Vagina (tissue), 2 donors: ENCODE measurements around the gene DNAH1. TPM values are rescaled to one million over a fixed set of nuclear protein-coding genes. Genes with fewer than 3 reads are reported as not detected.

Source experiments
- DNase-seq, 2 donors: peaks; one replicate each; pipeline ENCODE4 v3.0.0-alpha.2; 2017; ENCODE audit errors: extremely low spot score in 2 of 2
- H3K27ac ChIP-seq: fragments of 200-600 bp; sonication (generic); one replicate; pipeline ENCODE4 v1.5.1; 2019
- H3K27me3 ChIP-seq: fragments of 200-600 bp; sonication (generic); one replicate; pipeline ENCODE4 v1.5.1; 2019
- H3K36me3 ChIP-seq, 2 donors: fragments of 200-600 bp; sonication (generic); one replicate each; pipeline ENCODE4 v1.5.1; 2017 to 2019
- H3K4me1 ChIP-seq: fragments of 200-600 bp; sonication (generic); one replicate; pipeline ENCODE4 v1.5.1; 2019
- H3K4me3 ChIP-seq, 2 donors: fragments of 200-600 bp; sonication (generic); 1 replicate in 1 of 2; 2 replicates in 1 of 2; pipeline ENCODE4 v1.5.1; 2016 to 2019
- H3K9me3 ChIP-seq: fragments of 200-600 bp; sonication (generic); one replicate; pipeline ENCODE4 v1.5.1; 2019
- CTCF ChIP-seq, 3 experiments: fragments of 450-650 bp in 2 of 3; fragments of 200-600 bp in 1 of 3; sonication (generic) in 1 of 3; IDR thresholded peaks; one replicate each; pipeline ENCODE4 v1.5.1; 2017 to 2019; ENCODE audit warnings: antibody characterized with exemption in 3 of 3, mild to moderate bottlenecking in 2 of 3, moderate library complexity in 2 of 3
- POLR2A ChIP-seq, 2 donors: fragments of 450-650 bp; IDR thresholded peaks; one replicate each; pipeline ENCODE4 v1.6.1; 2017; ENCODE audit warnings: antibody characterized with exemption in 2 of 2, mild to moderate bottlenecking in 2 of 2, moderate library complexity in 2 of 2
- POLR2AphosphoS5 ChIP-seq, 2 donors: sonication (generic); formaldehyde crosslinking; IDR thresholded peaks; one replicate each; pipeline ENCODE4 v1.9.0; 2017; ENCODE audit warnings: antibody characterized with exemption in 2 of 2, mild to moderate bottlenecking in 2 of 2, low read depth in 1 of 2; ENCODE audit not compliant: insufficient read depth in 1 of 2
- intact Hi-C: fragments of 100-400 bp; cut with DNase I; formaldehyde crosslinking; loops from one replicate; pipeline ENCODE4 v1.15.1; 2023
- total RNA-seq: library from RNA; depleted of rRNA; stranded (reverse); fragments of >200 nt; gene quantifications from one replicate; pipeline ENCODE4 v1.2.3, GENCODE V29; 2016

Gene DNAH1
- total RNA-seq, 1 donor from 2014 or later: 12.3 TPM

- Histone ChIP-seq H3K4me3 (peak overlapping the region; percentile 1 to 6), H3K36me3 (peaks cover 0 to 6% of the 10 kb centered on the region in 2 donors), H3K9me3 (no peaks in the 10 kb centered on the region), H3K4me1 (peaks cover 14% of the 10 kb centered on the region), H3K27me3 (no peaks in the 10 kb centered on the region), H3K27ac (no peak overlapping the region)
- no peak for DNase-seq
- TF ChIP-seq POLR2A (IDR thresholded peaks at IDR 0.05) (no peak), CTCF (IDR thresholded peaks at IDR 0.05) (no peak), POLR2AphosphoS5 (IDR thresholded peaks at IDR 0.05; ENCODE audit: insufficient read depth in 1 of 2, low read depth in 1 of 2) (no peak)
- intact Hi-C loops: no loop called here
These were observed 56.8 kb downstream of the DNAH1 start for GRCh38 chr3:52372822-52373504.

- TF ChIP-seq POLR2A (IDR thresholded peaks at IDR 0.05) (no peak), POLR2AphosphoS5 (IDR thresholded peaks at IDR 0.05; ENCODE audit: insufficient read depth in 1 of 2, low read depth in 1 of 2) (no peak), CTCF (IDR thresholded peaks at IDR 0.05) (no peak)
- intact Hi-C loops: no loop called here
- Histone ChIP-seq H3K4me1 (peaks cover 14% of the 10 kb centered on the region), H3K9me3 (no peaks in the 10 kb centered on the region), H3K27ac (no peak overlapping the region), H3K27me3 (no peaks in the 10 kb centered on the region), H3K36me3 (peaks cover 0 to 6% of the 10 kb centered on the region in 2 donors), H3K4me3 (no peak overlapping the region)
- no peak for DNase-seq
These were observed 57.6 kb downstream of the DNAH1 start for GRCh38 chr3:52373676-52374075.

GRCh38 chr3:52374173-52374572 is 58.1 kb downstream of the DNAH1 start:
- peaks cover 0 to 6% of the 10 kb centered on the region in 2 donors for H3K36me3 ChIP-seq
- H3K9me3 ChIP-seq: no peaks in the 10 kb centered on the region
- intact Hi-C loops: no loop called here
- peaks cover 14% of the 10 kb centered on the region for H3K4me1 ChIP-seq
- TF ChIP-seq POLR2A (IDR thresholded peaks at IDR 0.05): no peak
- no peak for TF ChIP-seq CTCF (IDR thresholded peaks at IDR 0.05)
- TF ChIP-seq POLR2AphosphoS5 (IDR thresholded peaks at IDR 0.05; ENCODE audit: insufficient read depth in 1 of 2, low read depth in 1 of 2): no peak
- no peaks in the 10 kb centered on the region for H3K27me3 ChIP-seq
- no peak overlapping the region for H3K4me3 ChIP-seq
- no peak overlapping the region for H3K27ac ChIP-seq
- DNase-seq: no peak

- H3K4me1 ChIP-seq: no peaks in the 10 kb centered on the region
- no peaks in the 10 kb centered on the region for H3K9me3 ChIP-seq
- intact Hi-C loops: no loop called here
- peaks cover 0 to 6% of the 10 kb centered on the region in 2 donors for H3K36me3 ChIP-seq
- H3K27me3 ChIP-seq: no peaks in the 10 kb centered on the region
- no peak for DNase-seq
- no peak overlapping the region for H3K27ac ChIP-seq
- no peak overlapping the region for H3K4me3 ChIP-seq
- no peak for TF ChIP-seq POLR2AphosphoS5 (IDR thresholded peaks at IDR 0.05; ENCODE audit: insufficient read depth in 1 of 2, low read depth in 1 of 2)
- TF ChIP-seq CTCF (IDR thresholded peaks at IDR 0.05): no peak
- no peak for TF ChIP-seq POLR2A (IDR thresholded peaks at IDR 0.05)
These were observed 63.5 kb downstream of the DNAH1 start for GRCh38 chr3:52379610-52380009.

GRCh38 chr3:52380023-52380422 is 63.9 kb downstream of the DNAH1 start:
- TF ChIP-seq POLR2A (IDR thresholded peaks at IDR 0.05) (no peak), CTCF (IDR thresholded peaks at IDR 0.05) (no peak), POLR2AphosphoS5 (IDR thresholded peaks at IDR 0.05; ENCODE audit: insufficient read depth in 1 of 2, low read depth in 1 of 2) (no peak)
- DNase-seq: no peak
- Histone ChIP-seq H3K27ac (no peak overlapping the region), H3K4me1 (no peaks in the 10 kb centered on the region), H3K27me3 (no peaks in the 10 kb centered on the region), H3K36me3 (peaks cover 0 to 6% of the 10 kb centered on the region in 2 donors), H3K4me3 (no peak overlapping the region), H3K9me3 (no peaks in the 10 kb centered on the region)
- intact Hi-C loops: no loop called here
